ENCODE measurements around the gene RPL10.

DNA sequence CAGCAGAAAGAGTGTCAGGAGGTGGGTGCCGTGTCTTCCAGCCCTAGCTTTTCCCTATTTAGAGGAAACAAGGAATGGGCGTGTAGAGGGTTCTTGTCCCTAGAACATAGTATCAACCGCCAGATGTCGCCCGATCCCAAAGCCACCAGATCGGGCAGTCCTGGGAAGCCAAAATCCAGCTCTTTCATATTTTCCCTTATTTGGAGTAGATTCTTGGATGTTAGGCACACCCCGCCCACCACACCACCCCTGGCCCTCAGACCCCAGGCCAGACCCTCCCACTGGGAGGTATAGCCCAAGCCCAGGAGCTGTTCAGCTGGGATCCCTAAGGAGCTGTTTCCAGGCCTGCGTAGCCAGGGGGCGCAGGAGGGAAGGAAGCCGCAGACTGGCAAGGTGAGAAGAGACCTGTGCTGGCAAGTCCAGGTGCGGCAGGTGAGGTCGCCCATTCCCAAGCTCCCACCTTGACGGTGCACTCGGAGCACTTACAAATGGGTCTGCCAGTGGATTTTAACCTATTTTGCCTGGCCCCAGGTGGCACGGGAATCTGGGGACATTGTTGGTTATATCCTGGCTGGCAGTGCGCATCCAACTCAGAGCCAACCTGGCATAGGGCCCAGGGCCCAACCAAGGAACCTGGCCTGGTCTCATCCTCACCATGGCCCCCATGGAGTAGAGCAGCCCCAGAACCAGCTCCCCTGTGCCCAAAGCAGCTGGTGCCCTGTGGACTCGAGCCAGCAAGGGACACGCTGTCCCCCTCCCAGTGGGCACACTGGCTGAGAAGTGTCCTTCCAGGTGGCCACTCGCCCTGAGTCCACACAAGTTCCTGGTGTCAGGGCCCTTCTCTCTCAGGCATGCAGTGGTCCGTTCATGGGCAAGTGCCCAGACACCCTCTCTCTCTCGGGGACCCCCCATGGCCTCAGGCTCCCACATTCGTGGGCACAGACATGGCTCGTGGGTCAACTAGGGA lies 24.6 kb upstream of the RPL10 start:
- TF ChIP-seq CTCF (conservative IDR thresholded peaks at IDR 0.05; ENCODE audit: low read depth, low read length) (peak; percentile 75), EZH2 (IDR thresholded peaks at IDR 0.05; ENCODE audit: borderline replicate concordance, low read depth, low read length, poor library complexity, severe bottlenecking) (no peak)

Measured in A673 (cell line).